ENCODE data around the gene SYK.
"Not testable (repeated sequence)": the region's sequence is repeated elsewhere in the genome, so short reads cannot be mapped to it uniquely, and the experiment has no call there.

Gene SYK

GRCh38 chr9:90793024-90793423 is 8.6 kb upstream of the SYK start:
- DNase-seq; in situ Hi-C loops (cut with MboI; ENCODE audit: low pct_unique_long_range_greater_than_20kb, low sequenced_read_pairs): not testable (repeated sequence)

GRCh38 chr9:90793729-90794128 is 7.9 kb upstream of the SYK start:
- in situ Hi-C loops (cut with MboI; ENCODE audit: low pct_unique_long_range_greater_than_20kb, low sequenced_read_pairs): no loop called here

GRCh38 chr9:90795084-90795483 is 6.5 kb upstream of the SYK start:
- DNase-seq: no peak
- in situ Hi-C loops (cut with MboI; ENCODE audit: low pct_unique_long_range_greater_than_20kb, low sequenced_read_pairs): no loop called here

More at GRCh38 chr9:90793729-90794128, 7.9 kb upstream of the SYK start:
- DNase-seq: no peak

- in situ Hi-C loops (cut with MboI; ENCODE audit: low pct_unique_long_range_greater_than_20kb, low sequenced_read_pairs): no loop called here
- DNase-seq: peak; percentile 81
Observed at GRCh38 chr9:90795871-90796317, 5.7 kb upstream of the SYK start.

GRCh38 chr9:90799271-90799852 is 2.3 kb upstream of the SYK start:
- in situ Hi-C loops (cut with MboI; ENCODE audit: low pct_unique_long_range_greater_than_20kb, low sequenced_read_pairs): no loop called here
- no peak for DNase-seq

- DNase-seq: no peak
- in situ Hi-C loops (cut with MboI; ENCODE audit: low pct_unique_long_range_greater_than_20kb, low sequenced_read_pairs): no loop called here
Observed at GRCh38 chr9:90801973-90802322, 329 bp downstream of the SYK start.

GRCh38 chr9:90802386-90802985 is 867 bp downstream of the SYK start:
- in situ Hi-C loops (cut with MboI; ENCODE audit: low pct_unique_long_range_greater_than_20kb, low sequenced_read_pairs): no loop called here
- no peak for DNase-seq

GRCh38 chr9:90803860-90804593 is 2.4 kb downstream of the SYK start:
- in situ Hi-C loops (cut with MboI; ENCODE audit: low pct_unique_long_range_greater_than_20kb, low sequenced_read_pairs): no loop called here
- DNase-seq: peak; percentile 47

- no peak for DNase-seq
Observed at GRCh38 chr9:90805006-90805996, 3.7 kb downstream of the SYK start.

GRCh38 chr9:90807006-90807405 is 5.4 kb downstream of the SYK start:
- in situ Hi-C loops (cut with MboI; ENCODE audit: low pct_unique_long_range_greater_than_20kb, low sequenced_read_pairs): no loop called here
- DNase-seq: no peak

More at GRCh38 chr9:90805006-90805996, 3.7 kb downstream of the SYK start:
- in situ Hi-C loops (cut with MboI; ENCODE audit: low pct_unique_long_range_greater_than_20kb, low sequenced_read_pairs): no loop called here

- DNase-seq: no peak
- in situ Hi-C loops (cut with MboI; ENCODE audit: low pct_unique_long_range_greater_than_20kb, low sequenced_read_pairs): no loop called here
Observed at GRCh38 chr9:90808398-90808797, 6.8 kb downstream of the SYK start.

- DNase-seq: peak; percentile 86
- in situ Hi-C loops (cut with MboI; ENCODE audit: low pct_unique_long_range_greater_than_20kb, low sequenced_read_pairs): no loop called here
Observed at GRCh38 chr9:90808890-90809685, 7.5 kb downstream of the SYK start.

- in situ Hi-C loops (cut with MboI; ENCODE audit: low pct_unique_long_range_greater_than_20kb, low sequenced_read_pairs): no loop called here
- no peak for DNase-seq
Observed at GRCh38 chr9:90810691-90811090, 9.1 kb downstream of the SYK start.

- no peak for DNase-seq
- in situ Hi-C loops (cut with MboI; ENCODE audit: low pct_unique_long_range_greater_than_20kb, low sequenced_read_pairs): no loop called here
Observed at GRCh38 chr9:90813046-90813445, 11.4 kb downstream of the SYK start.

- DNase-seq: no peak
- in situ Hi-C loops (cut with MboI; ENCODE audit: low pct_unique_long_range_greater_than_20kb, low sequenced_read_pairs): no loop called here
Observed at GRCh38 chr9:90813523-90813922, 11.9 kb downstream of the SYK start.

- DNase-seq: no peak
- in situ Hi-C loops (cut with MboI; ENCODE audit: low pct_unique_long_range_greater_than_20kb, low sequenced_read_pairs): no loop called here
Observed at GRCh38 chr9:90814355-90814754, 12.7 kb downstream of the SYK start.

- in situ Hi-C loops (cut with MboI; ENCODE audit: low pct_unique_long_range_greater_than_20kb, low sequenced_read_pairs): no loop called here
- DNase-seq: peak; percentile 90
Observed at GRCh38 chr9:90815183-90815943, 13.7 kb downstream of the SYK start.

GRCh38 chr9:90815944-90816357 is 14.3 kb downstream of the SYK start:
- in situ Hi-C loops (cut with MboI; ENCODE audit: low pct_unique_long_range_greater_than_20kb, low sequenced_read_pairs): no loop called here
- no peak for DNase-seq
